Mucosa of rectum (tissue), 2 donors: ENCODE measurements around the gene CCDC92B.

Experiments
- H3K27ac ChIP-seq, 2 donors: one replicate each; pipeline ENCODE4 v1.7.0; 2013; ENCODE audit warnings: inconsistent platforms in 2 of 2, low read depth in 2 of 2, low read length in 2 of 2
- H3K27me3 ChIP-seq, 2 donors: one replicate each; pipeline ENCODE4 v1.7.0; 2013; ENCODE audit warnings: low read length in 2 of 2; ENCODE audit not compliant: control insufficient read depth in 2 of 2, insufficient read depth in 2 of 2
- H3K36me3 ChIP-seq, 2 donors: one replicate each; pipeline ENCODE4 v1.7.0; 2013; ENCODE audit warnings: low read length in 2 of 2; ENCODE audit not compliant: control insufficient read depth in 2 of 2, insufficient read depth in 2 of 2
- H3K4me1 ChIP-seq, 2 donors: one replicate each; pipeline ENCODE4 v1.7.0; 2013; ENCODE audit warnings: low read length in 2 of 2, mild to moderate bottlenecking in 1 of 2; ENCODE audit not compliant: control insufficient read depth in 2 of 2, insufficient read depth in 2 of 2
- H3K4me3 ChIP-seq, 2 donors: one replicate each; pipeline ENCODE4 v1.7.0; 2013; ENCODE audit warnings: low read length in 2 of 2
- H3K9ac ChIP-seq, 2 donors: one replicate each; pipeline ENCODE4 v1.7.0; 2013; ENCODE audit warnings: low read length in 2 of 2, low read depth in 1 of 2, mild to moderate bottlenecking in 1 of 2
- H3K9me3 ChIP-seq, 2 donors: one replicate each; pipeline ENCODE4 v1.7.0; 2013; ENCODE audit warnings: low read length in 2 of 2; ENCODE audit not compliant: control insufficient read depth in 2 of 2
- donor health status: healthy.
- donor health status: Normal muscosa, but diverticular disease.

Gene CCDC92B

DNA sequence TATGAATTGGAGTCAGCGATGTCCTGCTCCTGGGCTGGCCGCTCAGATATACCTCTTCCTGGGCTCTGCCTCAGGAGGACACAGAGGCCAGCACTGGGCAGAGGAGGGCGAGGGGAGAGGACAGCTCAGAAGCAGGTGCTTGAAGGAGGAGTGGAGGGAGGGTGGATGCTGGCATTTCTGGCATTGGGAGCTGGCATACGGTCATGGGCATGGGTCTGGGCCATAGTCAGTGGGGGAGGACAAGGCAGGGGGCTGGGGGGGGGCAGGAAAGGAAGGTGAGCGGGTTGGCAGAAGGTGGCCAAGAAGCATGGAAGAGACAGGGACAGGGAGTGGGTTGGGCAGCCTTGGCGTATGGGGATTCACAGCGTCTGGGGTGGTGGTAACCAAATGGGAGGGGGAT is 30.1 kb upstream of the CCDC92B start:
- Histone ChIP-seq H3K9ac (no peak overlapping the region), H3K27ac (no peak overlapping the region), H3K9me3 (no peaks in the 10 kb centered on the region), H3K36me3 (peaks cover 0 to 2% of the 10 kb centered on the region in 2 donors), H3K4me3 (no peak overlapping the region), H3K4me1 (peaks cover 3 to 5% of the 10 kb centered on the region in 2 donors), H3K27me3 (peaks cover 0 to 9% of the 10 kb centered on the region in 2 donors)

DNA sequence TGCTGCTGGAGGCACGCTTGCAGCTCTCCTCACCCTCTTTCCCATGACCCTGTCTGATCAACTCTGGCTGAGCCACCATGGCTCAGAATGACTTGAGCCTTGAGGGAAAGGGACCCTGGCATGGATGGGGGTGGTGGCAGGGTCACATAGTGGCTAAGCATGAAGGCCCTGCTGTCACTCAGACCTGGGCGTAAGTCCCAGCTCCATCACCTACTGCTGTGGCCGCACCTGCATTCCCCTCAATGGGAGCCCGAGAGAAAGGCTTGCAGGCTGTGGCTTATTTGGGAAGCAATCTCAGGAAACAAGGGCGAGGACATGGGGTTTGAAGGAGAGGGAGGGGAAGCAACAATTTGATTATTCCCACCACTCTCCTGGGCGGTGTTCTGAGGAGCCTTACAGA is 29.0 kb upstream of the CCDC92B start:
- Histone ChIP-seq H3K27me3 (peaks cover 0 to 9% of the 10 kb centered on the region in 2 donors), H3K9ac (no peak overlapping the region), H3K4me3 (no peak overlapping the region), H3K4me1 (peaks cover 3 to 5% of the 10 kb centered on the region in 2 donors), H3K36me3 (peaks cover 0 to 2% of the 10 kb centered on the region in 2 donors), H3K9me3 (no peaks in the 10 kb centered on the region), H3K27ac (no peak overlapping the region)

- Histone ChIP-seq H3K36me3 (peaks cover 0 to 2% of the 10 kb centered on the region in 2 donors), H3K9me3 (no peaks in the 10 kb centered on the region), H3K27me3 (peaks cover 0 to 9% of the 10 kb centered on the region in 2 donors), H3K4me1 (peaks cover 3 to 5% of the 10 kb centered on the region in 2 donors), H3K4me3 (peak overlapping the region; percentile 26 to 31), H3K27ac (no peak overlapping the region), H3K9ac (peak overlapping the region in 1 of 2 donors; percentile 29)
These were observed 27.9 kb upstream of the CCDC92B start for GRCh38 chr17:2777242-2777867.

DNA sequence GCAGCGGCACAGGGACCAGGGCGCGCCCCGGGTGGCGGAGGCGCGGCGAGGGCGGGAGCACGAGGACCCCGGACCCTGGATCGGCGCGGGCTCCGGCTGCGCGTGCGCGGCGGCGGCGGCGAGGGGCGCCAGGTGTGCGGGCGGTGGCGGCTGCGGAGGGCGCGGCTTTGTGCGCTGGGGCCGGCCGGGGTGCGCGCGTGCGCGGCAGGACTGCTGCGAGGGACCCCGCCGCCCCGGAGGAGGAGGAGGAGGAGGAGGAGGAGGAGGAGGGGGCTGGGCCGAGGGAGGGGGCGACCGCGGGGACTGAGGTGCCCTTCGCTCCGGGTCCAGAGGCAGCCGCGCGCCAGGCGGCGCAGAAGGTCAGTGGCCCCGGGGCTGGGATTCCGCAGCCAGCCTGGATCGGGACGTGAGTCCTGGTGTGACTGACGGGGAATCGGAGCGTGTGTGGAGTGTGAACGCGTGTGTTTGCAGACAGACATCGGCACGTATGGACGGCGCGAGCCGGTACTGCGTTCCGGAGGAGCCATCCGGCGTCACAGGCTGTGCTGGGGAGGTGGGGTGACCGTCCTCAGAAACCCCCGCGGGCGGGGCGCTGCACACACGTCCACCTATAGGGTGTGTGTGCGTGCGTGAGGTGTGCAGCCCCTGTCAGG is 27.3 kb upstream of the CCDC92B start:
- Histone ChIP-seq H3K4me3 (peak overlapping the region; percentile 26 to 39), H3K36me3 (peaks cover 0 to 2% of the 10 kb centered on the region in 2 donors), H3K27ac (no peak overlapping the region), H3K9ac (peak overlapping the region in 1 of 2 donors; percentile 29), H3K4me1 (peaks cover 3 to 5% of the 10 kb centered on the region in 2 donors), H3K9me3 (no peaks in the 10 kb centered on the region), H3K27me3 (peaks cover 0 to 9% of the 10 kb centered on the region in 2 donors)

- Histone ChIP-seq H3K9me3 (no peaks in the 10 kb centered on the region), H3K36me3 (no peaks in the 10 kb centered on the region), H3K9ac (no peak overlapping the region), H3K27ac (no peak overlapping the region), H3K4me3 (no peak overlapping the region), H3K4me1 (peaks cover 3 to 5% of the 10 kb centered on the region in 2 donors), H3K27me3 (peaks cover 0 to 9% of the 10 kb centered on the region in 2 donors)
These were observed 25.8 kb upstream of the CCDC92B start for GRCh38 chr17:2775206-2775605.

DNA sequence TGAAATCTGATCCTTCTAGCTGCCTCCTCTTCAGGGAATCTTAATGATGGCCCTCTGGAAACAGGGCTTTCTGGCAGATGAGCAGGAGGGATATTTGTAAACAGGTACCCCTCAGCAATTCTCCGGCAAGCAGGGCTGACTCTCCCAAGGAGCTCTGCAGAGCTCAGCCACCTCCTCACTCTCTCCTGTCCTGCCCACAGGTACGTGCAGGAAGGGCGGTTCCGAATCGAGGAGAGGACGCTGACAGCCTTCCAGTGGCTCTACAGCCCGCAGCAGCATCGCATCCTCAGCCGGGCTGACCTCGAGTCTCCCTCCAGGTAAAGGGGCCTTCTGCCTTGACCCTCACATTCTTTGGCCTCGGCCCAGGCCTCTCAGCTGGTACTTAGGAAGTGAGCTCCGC is 20.7 kb upstream of the CCDC92B start:
- no peaks in the 10 kb centered on the region for H3K36me3 ChIP-seq
- no peaks in the 10 kb centered on the region for H3K9me3 ChIP-seq
- no peak overlapping the region for H3K4me3 ChIP-seq
- H3K27me3 ChIP-seq: no peaks in the 10 kb centered on the region
- peaks cover 2 to 8% of the 10 kb centered on the region in 2 donors for H3K4me1 ChIP-seq
- no peak overlapping the region for H3K27ac ChIP-seq
- H3K9ac ChIP-seq: no peak overlapping the region

GRCh38 chr17:2758870-2759269 is 9.4 kb upstream of the CCDC92B start:
- Histone ChIP-seq H3K4me3 (no peak overlapping the region), H3K27ac (no peak overlapping the region), H3K9ac (no peak overlapping the region), H3K4me1 (peaks cover 0 to 2% of the 10 kb centered on the region in 2 donors), H3K27me3 (peaks cover 5 to 11% of the 10 kb centered on the region in 2 donors), H3K9me3 (no peaks in the 10 kb centered on the region), H3K36me3 (no peaks in the 10 kb centered on the region)

DNA sequence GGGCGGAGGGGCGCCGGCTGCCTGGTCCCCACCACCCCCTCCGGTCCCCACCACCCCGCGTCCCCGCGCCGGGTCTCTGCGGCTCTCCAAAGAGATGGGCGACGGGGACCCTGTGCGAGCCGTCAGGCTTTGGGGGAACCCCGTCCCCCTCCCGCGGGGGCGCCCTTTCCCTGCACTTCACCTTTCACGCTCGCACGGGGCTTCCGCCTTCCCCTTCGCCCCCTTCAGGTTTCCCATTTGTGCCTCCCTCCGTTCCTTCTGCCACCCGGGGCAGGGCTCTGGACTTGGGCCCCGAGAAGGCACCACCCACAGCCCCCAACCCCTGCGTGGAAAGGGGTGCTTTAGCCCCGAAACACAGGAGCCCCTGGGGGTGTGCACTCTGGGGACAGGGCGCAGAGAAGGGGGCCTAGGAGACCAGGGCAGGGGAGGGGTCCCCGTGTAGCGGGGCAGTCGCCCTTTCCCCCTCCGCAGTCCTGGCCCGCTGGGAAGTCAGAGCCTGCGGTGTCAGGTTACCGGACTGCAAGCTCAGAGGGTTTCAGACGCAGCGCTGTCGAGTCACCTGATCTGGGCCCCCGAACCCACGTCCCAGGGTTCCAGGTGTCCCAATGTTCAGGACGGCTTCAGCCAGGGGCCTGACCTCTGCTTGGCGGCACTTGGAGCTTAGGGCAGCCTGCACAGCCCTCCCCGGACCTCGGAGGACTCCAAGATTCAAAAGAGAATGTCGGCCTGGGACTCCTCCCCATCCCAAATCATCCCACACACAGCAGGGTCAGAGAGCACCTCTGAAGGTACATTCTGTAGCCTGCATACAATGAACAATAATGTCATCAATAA is 6.7 kb upstream of the CCDC92B start:
- Histone ChIP-seq H3K27me3 (peaks cover 5 to 11% of the 10 kb centered on the region in 2 donors), H3K4me1 (peaks cover 0 to 2% of the 10 kb centered on the region in 2 donors), H3K9ac (peak overlapping the region in 1 of 2 donors; percentile 62), H3K9me3 (no peaks in the 10 kb centered on the region), H3K27ac (no peak overlapping the region), H3K36me3 (no peaks in the 10 kb centered on the region), H3K4me3 (peak overlapping the region; percentile 37 to 50)

GRCh38 chr17:2751491-2751890 is 2.0 kb upstream of the CCDC92B start:
- Histone ChIP-seq H3K4me3 (no peak overlapping the region), H3K27me3 (peaks cover 17 to 22% of the 10 kb centered on the region in 2 donors)

GRCh38 chr17:2750721-2751120 is 1.3 kb upstream of the CCDC92B start:
- H3K4me3 ChIP-seq: no peak overlapping the region
- no peaks in the 10 kb centered on the region for H3K9me3 ChIP-seq

More at GRCh38 chr17:2751491-2751890, 2.0 kb upstream of the CCDC92B start:
- Histone ChIP-seq H3K9ac (no peak overlapping the region), H3K9me3 (no peaks in the 10 kb centered on the region), H3K27ac (no peak overlapping the region), H3K36me3 (no peaks in the 10 kb centered on the region), H3K4me1 (peaks cover 0 to under 1% of the 10 kb centered on the region in 2 donors)

More at GRCh38 chr17:2750721-2751120, 1.3 kb upstream of the CCDC92B start:
- Histone ChIP-seq H3K27ac (no peak overlapping the region), H3K27me3 (peaks cover 16 to 21% of the 10 kb centered on the region in 2 donors), H3K9ac (no peak overlapping the region), H3K36me3 (no peaks in the 10 kb centered on the region), H3K4me1 (no peaks in the 10 kb centered on the region)
